GM19463 (cell line): ENCODE results near the gene TMEM108.

Experiments
- ATAC-seq: cut with Tn5 transposase; IDR thresholded peaks from one replicate; pipeline ENCODE4 v1.9.1; 2021; ENCODE audit warnings: mild to moderate bottlenecking, moderate library complexity; ENCODE audit not compliant: unreplicated experiment

The TMEM108 gene

GRCh38 chr3:133301731-133302130, 263.5 kb downstream of the TMEM108 start:
- no peak for ATAC-seq

- no peak for ATAC-seq
Observed at GRCh38 chr3:133303430-133303829, 265.2 kb downstream of the TMEM108 start.

- no peak for ATAC-seq
Observed at GRCh38 chr3:133317866-133318265, 279.7 kb downstream of the TMEM108 start.

GRCh38 chr3:133328373-133328772, 290.2 kb downstream of the TMEM108 start:
- ATAC-seq = no peak

- no peak for ATAC-seq
Observed at GRCh38 chr3:133329626-133330025, 291.4 kb downstream of the TMEM108 start.

- no peak for ATAC-seq
Observed at GRCh38 chr3:133330065-133330464, 291.9 kb downstream of the TMEM108 start.

- ATAC-seq = no peak
Observed at GRCh38 chr3:133330522-133330921, 292.3 kb downstream of the TMEM108 start.

GRCh38 chr3:133354721-133355120, 316.5 kb downstream of the TMEM108 start:
- no peak for ATAC-seq

GRCh38 chr3:133360476-133360875, 322.3 kb downstream of the TMEM108 start:
- ATAC-seq = no peak

- ATAC-seq = no peak
Observed at GRCh38 chr3:133361011-133361410, 322.8 kb downstream of the TMEM108 start.

GRCh38 chr3:133361435-133361834, 323.2 kb downstream of the TMEM108 start:
- ATAC-seq = no peak

- no peak for ATAC-seq
Observed at GRCh38 chr3:133362539-133362938, 324.3 kb downstream of the TMEM108 start.

GRCh38 chr3:133364704-133365103, 326.5 kb downstream of the TMEM108 start:
- no peak for ATAC-seq

- ATAC-seq = no peak
Observed at GRCh38 chr3:133366921-133367320, 328.7 kb downstream of the TMEM108 start.

- no peak for ATAC-seq
Observed at GRCh38 chr3:133367403-133367802, 329.2 kb downstream of the TMEM108 start.

- no peak for ATAC-seq
Observed at GRCh38 chr3:133367956-133368355, 329.8 kb downstream of the TMEM108 start.

GRCh38 chr3:133368371-133369067, 330.3 kb downstream of the TMEM108 start:
- ATAC-seq = no peak

GRCh38 chr3:133369068-133369440, 330.9 kb downstream of the TMEM108 start:
- ATAC-seq = no peak

GRCh38 chr3:133371181-133371580, 333.0 kb downstream of the TMEM108 start:
- ATAC-seq = no peak

- no peak for ATAC-seq
Observed at GRCh38 chr3:133371676-133372075, 333.5 kb downstream of the TMEM108 start.

GRCh38 chr3:133374708-133375402, 336.7 kb downstream of the TMEM108 start:
- ATAC-seq = no peak

- no peak for ATAC-seq
Observed at GRCh38 chr3:133375403-133375745, 337.2 kb downstream of the TMEM108 start.

GRCh38 chr3:133376810-133377209, 338.6 kb downstream of the TMEM108 start:
- ATAC-seq = no peak
